Activated T-cell treated with anti-CD3 and anti-CD28 coated beads for 48 hours (primary cell): ENCODE measurements around the gene DIAPH3.

Experiments used
- DNase-seq: peaks from one replicate; pipeline ENCODE4 v3.0.0-alpha.2; 2020; ENCODE audit warnings: low read depth

Gene DIAPH3

DNA sequence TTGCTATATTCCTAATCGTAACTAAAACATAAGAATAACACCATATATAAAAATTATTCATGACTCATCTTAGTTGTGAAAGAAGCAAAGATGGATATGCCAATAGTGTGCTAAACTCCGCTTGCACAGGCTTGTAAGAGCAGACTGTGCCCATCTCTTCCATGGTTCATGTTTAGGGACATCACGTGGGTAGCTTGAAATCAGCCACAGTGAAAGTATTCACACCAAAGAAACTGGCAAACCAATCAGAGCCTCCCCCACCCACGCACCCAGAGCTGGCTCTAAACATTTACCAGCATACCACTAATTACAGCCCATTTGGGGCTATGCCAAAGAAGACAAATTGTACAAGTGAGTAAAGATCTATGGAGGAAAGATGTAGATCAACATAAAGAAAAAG, 147.5 kb downstream of the DIAPH3 start:
- no peak for DNase-seq

DNA sequence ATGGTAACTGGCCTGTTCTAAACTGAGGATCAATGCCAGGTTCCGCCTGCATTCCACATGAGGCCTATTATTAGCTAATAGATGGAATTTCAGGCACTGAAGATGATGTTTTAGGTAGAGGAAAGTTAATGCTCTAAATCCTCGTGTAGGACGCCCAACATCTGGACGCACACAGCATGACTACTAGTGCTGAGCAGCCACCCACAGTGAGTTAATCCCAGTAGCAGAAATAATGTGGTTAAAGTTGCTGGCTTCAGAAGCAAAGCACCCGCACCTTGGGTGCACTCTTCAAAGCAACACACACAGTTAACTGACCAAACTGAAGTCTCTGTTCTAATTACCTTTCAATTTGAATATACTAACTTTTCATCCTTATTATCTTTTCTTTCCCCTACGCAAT, 150.6 kb downstream of the DIAPH3 start:
- no peak for DNase-seq

DNA sequence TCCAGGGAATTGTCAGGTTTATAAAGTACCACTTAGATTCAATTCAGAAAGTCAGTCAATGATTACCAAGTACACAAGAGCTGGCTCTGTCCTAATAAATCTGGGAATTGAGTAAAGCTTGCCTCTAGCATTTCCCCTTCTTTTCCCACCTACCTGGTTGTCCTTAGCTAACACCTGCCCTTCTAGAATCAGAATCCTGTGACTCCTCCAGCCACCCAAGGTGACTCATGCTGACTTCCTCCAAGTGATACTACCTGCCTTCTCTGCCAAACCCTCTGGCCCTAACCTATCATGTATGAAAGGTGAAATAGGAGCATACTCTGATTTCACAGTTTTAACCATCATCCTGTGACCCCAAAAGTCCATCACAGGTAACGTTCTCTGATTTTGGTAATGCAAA, 151.2 kb downstream of the DIAPH3 start:
- DNase-seq, result no peak

- no peak for DNase-seq
These were observed 154.2 kb downstream of the DIAPH3 start for GRCh38 chr13:60009300-60010253.

DNA sequence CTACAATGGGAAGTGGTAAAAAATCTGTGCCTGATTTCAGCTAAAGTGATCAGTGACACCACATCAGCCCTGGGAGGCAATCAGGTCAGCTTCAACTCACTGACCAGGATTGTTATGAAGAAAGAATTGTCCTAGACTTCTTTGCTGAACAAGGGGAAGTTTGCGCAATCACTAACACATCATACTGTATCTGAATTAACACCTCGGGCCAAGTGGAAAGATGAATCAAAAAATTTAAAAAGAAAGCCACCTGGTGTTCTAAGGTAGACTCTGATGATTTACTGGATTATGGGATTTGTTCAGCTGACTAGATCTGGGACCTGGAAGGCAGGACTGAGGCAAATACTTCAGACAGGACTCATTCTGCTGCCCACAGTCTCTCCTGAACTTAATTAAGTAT, 161.8 kb downstream of the DIAPH3 start:
- no peak for DNase-seq

DNA sequence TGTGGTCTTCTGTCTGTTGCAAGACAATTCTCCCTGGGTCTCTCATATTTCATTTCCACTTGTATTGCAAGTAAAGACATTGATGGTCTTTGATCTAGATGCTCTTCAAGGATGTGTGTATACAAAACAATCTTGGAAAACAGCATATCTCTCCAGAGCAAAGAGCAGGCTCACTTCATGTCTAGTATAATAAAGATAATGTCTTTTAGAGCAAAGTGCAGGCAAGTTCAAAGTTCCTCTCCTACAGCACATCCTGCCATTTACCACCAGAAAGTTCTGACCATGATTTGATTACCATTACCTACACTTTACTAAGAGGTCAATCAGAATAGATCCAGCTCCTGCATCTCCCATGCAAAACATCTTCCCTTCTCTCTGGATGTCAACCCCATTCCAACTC, 162.8 kb downstream of the DIAPH3 start:
- DNase-seq, result no peak

DNA sequence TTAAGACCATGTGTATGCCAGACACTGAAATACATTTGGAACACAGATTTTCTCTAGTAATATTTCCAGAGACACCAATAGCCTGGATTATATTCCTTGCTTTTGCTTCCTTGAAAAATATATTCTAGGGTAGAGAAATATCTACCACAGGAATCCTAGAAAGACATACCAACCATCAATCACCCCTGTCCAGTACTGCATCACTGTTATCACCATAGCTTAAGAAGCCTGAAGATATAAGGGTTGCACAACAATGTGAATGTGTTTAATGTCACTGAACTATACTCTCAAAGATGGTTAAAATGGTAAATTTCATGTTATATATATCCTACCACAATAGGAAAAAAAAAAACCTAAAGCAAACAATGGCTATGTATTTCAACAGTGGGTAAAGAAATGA, 163.6 kb downstream of the DIAPH3 start:
- DNase-seq, result no peak

- no peak for DNase-seq
These were observed 165.8 kb downstream of the DIAPH3 start for GRCh38 chr13:59997976-59998375.

DNA sequence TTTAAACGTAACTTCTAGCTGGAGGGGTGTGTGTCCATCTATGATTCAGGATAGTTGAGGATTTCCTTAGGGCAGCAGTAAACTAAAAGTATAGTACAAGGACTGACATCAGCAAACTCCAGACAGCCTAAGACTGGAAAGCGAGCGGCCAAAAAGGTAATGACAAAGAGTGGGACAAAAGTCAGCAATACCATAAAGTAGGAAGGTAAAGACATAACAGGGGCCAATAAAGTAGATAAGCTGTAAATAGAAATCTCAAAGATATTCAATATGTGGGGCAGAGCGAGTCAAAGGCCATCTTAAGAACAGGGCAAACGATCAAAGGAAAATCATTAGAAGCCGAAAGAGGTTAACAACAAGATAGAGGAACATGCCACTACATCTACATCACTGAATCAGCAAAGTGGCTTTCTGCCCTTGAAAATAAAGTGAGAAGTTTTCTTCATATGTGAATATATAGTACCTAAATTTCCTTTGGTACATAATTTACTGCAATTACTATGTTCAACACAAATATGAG, 167.2 kb downstream of the DIAPH3 start:
- no peak for DNase-seq

DNA sequence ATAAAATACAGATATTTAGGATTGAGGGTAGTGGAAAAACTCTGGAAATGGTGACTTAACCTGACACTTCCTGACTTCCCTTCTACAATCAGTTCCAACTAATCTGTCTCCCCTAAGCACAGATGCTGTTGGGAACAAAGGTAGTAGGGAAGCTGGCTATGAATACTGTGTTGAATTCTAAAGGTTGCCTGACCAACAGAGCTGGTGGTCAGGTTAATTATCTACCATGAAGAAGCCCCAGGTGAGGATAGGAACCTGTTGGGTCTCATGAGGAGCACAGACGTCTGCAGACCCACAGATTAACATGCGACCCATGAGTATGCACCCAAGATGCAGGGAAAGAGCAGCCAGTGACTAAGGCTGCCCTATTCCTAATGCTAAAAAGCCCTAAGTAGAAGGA, 172.3 kb downstream of the DIAPH3 start:
- DNase-seq, result no peak

DNA sequence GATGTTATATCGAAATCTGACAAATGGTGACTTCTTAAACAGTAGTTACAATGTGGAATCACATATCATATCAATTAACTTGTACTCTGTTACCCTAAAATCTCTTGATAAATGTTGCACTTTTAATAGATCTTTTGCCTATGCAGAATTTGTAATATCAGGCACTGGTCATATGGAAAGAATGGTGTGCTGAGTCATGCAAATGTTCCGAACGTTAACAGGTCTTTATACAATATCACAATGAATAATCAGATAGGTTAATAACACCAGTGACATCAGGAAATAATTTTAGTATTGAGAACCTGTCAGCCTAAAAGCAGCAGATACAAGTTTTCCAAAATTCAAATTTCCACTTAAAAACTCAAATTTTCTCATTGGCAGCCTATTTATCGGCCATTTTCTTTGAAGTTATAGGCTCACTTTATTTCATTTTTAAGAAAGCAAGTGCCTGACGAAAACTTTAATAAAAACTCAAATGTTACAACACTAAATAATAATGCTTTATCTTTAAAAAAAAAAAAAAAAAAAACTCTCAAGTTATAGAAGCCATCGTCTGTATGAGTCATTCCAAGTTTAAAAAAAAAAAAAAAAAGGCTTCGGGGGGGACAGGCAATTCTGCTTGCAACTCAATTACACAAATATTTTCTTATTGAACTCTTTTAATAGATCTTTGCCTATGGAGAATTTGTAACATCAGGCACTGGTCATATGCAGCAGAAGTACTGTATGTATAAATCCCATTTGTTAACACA, 180.9 kb downstream of the DIAPH3 start:
- no peak for DNase-seq

DNA sequence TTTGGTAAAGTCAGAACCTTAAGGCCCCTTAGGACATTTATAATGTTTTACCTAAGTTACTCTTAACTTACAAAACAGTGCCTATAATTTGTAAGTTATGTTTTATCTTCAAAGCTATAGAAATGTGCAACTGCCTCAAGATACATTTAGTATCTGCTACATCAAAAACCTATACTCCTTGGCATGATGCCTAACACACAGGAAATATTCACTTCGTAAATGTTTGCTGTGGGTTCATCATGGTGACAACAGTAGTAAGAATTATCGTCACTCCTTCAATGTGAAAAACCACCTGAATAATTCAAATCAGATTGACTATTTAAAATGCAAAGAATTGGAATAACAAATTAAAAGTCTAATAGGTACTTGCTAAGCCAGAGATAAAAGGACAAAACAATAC, 184.1 kb downstream of the DIAPH3 start:
- no peak for DNase-seq

DNA sequence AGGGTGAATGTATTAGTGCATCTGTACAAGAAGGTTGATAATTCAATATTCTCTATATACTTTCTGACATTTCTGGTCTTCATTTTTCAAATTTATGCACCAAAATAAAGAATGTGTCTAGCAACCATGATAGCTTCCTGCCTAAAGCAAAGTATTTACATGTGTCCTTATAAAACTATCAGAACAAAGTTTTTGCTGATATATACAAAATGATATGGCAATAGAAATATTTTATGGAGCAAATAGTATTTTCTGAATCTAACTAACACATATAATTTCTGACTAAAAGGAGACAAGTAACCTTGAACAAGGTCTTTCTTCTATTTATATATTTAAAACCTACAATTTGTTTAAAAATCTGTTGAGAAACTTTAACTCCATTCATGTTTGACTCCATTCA, 184.9 kb downstream of the DIAPH3 start:
- no peak for DNase-seq

GRCh38 chr13:59976856-59977255, 186.9 kb downstream of the DIAPH3 start:
- DNase-seq, result no peak

- DNase-seq, result no peak
These were observed 187.8 kb downstream of the DIAPH3 start for GRCh38 chr13:59975807-59976435.

DNA sequence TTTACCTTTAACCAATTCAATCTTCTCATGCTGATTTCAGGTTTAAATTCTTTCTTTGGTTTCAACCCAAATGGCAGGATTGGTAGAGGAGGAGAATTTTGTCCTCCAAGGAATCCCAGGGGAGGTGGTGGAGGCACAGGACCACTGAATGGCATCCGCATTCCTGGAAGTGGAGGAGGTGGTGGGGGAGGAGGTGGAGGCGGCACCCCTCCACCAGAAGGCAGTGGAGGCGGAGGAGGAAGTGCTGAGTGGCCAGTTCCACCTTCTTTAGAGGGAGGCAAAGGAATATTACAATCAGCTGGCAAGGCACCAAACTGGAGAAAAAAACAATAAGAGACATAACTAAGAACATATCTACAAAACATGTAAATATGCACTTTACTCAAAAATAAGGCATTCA, 192.9 kb downstream of the DIAPH3 start:
- no peak for DNase-seq

GRCh38 chr13:59963827-59964226, 199.9 kb downstream of the DIAPH3 start:
- DNase-seq, result no peak

DNA sequence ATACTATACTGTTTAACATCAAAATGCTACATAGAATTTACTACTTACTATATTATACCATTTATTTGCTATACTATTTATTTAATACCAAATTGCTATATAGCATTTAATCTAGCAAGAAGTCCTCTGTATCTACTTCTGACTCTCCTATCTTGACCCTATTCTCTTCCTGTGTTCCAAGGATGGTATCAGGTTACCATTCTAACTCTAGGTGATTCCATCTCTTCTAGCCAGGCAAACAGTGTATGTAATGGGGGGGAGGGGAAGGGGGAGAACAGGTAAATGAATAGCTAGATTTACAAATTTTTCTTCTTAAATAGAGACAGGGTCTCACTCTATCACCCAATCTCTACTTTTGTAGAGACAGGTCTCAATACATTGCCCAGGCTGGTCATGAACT, 200.3 kb downstream of the DIAPH3 start:
- no peak for DNase-seq

- DNase-seq, result no peak
These were observed 201.4 kb downstream of the DIAPH3 start for GRCh38 chr13:59962343-59962742.

DNA sequence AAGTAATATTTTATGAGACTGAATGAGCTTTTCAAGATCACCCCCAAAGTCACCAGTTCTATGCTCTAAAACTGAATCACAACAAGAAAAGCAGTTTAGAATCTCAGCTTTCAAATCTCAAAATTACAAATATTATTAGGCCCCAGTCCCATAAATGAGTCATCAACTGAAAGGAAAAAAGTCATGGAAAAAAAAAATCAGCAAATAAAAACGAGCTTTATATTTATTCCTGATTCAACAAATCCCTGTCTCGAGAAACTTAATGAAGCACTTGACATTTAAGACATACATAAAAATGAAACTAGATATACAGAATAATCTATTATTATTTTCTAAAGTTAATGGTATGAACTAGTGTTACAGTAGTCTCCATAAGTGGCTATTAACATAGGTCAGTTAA, 203.0 kb downstream of the DIAPH3 start:
- no peak for DNase-seq

GRCh38 chr13:59957438-59957837, 206.3 kb downstream of the DIAPH3 start:
- DNase-seq, result no peak

GRCh38 chr13:59954601-59955000, 209.1 kb downstream of the DIAPH3 start:
- no peak for DNase-seq

DNA sequence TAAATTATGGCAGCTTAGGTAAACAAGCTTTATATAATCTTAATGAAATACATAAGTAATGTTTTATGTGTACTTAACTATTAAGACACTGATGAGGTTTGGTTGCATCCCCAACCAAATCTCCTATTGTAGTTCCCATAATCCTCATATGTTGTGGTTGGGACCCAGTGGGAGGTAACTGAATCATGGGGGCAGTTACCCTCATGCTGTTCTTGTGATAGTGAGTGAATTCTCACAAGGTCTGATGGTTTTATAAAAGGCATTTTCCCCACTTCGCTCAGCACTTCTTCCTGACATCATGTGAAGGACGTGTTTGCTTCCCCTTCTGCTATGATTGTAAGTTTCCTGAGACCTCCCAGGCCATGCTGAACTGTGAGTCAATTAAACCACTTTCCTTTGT, 212.7 kb downstream of the DIAPH3 start:
- DNase-seq, result no peak
